Renal pelvis (tissue), 4 donors: ENCODE data around the gene ITM2A. TPM values are rescaled to one million over a fixed set of nuclear protein-coding genes. Genes with fewer than 3 reads are reported as not detected.

ENCODE experiments used
- DNase-seq: peaks from one replicate; pipeline ENCODE4 v3.0.0-alpha.2; 2013
- polyA plus RNA-seq, 3 donors: library from polyadenylated mRNA; unstranded; fragments of 120-200 nt; gene quantifications; one replicate each; pipeline ENCODE4 v1.2.1, GENCODE V29; 2013; ENCODE audit not compliant: insufficient read length in 3 of 3

Gene ITM2A
- polyA plus RNA-seq, 3 donors = 59.1 to 92.4 (median 63.2) TPM

- DNase-seq = no peak
Measured at GRCh38 chrX:79336869-79337815, 30.0 kb downstream of the ITM2A start.

- no peak for DNase-seq
Measured at GRCh38 chrX:79330022-79330421, 37.1 kb downstream of the ITM2A start.

- DNase-seq = no peak
Measured at GRCh38 chrX:79325263-79325958, 41.7 kb downstream of the ITM2A start.

Other genes with a start within 250 kb of the ITM2A start
- under 1 TPM; 0.08 to 0.30 (median 0.20) TPM for gene GPR174, start 222.6 kb downstream of the ITM2A start, polyA plus RNA-seq